ELR (cell line): ENCODE measurements around the gene SLC6A13.
"Not testable (repeated sequence)": the region's sequence is repeated elsewhere in the genome, so short reads cannot be mapped to it uniquely, and the experiment has no call there.

Experiments
- DNase-seq: peaks from one replicate; pipeline ENCODE4 v3.0.0-alpha.2; 2015; ENCODE audit warnings: low read depth

SLC6A13 gene

DNA sequence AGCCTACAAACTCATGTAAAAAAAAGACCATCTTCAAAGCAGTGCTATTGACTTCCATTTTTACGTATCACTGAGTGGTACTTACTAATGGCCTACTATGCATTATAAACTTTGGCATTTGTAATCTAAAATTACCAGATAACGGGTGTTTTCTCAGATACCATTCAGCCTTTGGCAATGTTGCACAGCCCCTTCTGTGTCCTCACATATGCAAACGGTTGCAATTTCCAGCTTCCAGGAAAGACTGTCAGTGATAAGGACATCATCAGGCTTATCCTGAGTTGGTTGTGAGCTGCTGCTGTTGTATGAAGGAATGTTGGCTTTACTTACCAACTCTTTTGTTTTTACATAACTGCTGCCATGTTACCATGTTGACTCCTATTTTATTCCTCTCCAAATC lies 1.6 kb upstream of the SLC6A13 start:
- no peak for DNase-seq

DNA sequence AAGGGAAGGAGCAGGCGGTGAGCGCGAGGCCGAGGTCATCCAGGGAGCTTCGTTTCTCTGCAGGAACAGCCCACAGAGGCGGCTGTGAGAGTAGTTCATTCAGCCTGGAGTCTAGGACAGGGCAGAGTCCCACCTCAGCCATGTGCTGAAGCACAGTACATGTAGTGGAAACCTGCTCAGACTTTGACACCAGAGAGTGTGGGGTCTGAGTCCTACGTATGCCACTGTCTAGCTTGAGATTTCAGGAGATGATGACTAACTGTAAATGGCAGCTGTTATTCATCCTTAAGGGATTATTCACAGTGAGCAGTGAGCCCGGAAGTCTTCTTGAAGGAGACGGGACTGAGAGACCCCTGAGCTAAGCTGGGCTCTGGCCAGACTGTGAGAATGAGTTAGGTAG lies 938 bp upstream of the SLC6A13 start:
- peak; percentile 62 for DNase-seq

DNA sequence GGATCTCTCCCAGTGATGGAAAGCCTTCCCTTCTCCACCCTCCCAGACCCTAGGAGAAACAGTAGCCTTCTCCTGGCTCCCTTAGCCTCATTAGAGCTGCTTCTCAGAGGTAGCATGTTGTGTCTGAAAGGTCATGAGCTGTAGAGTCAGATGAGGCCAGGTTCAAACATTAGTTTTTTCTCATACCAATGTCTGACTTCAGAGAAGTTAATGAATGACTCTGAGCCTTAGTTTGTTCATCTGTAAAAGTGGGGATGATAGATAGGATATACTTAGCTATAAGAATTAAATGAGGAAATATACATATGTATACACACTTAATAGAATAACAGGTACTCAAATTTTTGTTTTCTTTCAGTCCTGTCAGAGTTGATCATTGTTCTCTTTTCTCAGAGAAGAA lies 523 bp downstream of the SLC6A13 start:
- no peak for DNase-seq

DNA sequence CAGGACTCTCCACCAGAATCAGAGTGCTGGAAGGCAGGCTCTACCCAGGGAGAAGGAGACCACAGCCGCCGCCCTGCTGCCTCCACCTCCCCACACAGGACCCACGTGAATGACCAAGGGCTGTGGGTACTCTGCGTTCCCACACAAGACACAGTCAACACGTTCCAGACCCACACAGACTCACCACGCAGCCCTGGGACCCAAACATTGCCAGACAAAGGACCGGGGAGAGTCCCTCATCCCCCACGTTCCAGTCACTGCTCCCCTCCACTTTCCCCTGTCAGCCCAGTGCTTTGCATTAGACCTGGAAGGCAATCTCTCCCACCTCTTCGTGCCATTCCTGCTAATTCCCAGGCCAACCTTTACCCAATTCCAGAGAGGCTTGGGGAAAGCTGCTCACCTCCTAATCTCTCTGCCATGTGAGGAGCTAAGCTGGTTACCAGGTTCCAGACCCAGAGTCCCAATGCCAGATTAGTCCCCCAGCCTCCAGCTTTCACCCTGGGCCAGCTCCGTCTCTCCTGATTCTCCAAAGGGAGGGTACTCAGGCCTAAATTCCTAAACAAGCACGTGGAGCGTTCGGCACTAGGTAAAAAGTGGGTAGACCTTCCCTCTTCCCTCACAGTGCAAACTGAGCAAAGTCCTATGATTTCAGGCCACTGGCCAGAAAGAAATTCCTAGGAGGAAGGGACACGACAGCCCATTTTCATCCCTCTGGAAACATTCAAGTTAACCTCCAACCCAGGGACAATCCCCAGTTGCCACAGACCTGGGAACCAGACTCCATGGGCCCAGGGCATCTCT lies 4.9 kb downstream of the SLC6A13 start:
- no peak for DNase-seq

DNA sequence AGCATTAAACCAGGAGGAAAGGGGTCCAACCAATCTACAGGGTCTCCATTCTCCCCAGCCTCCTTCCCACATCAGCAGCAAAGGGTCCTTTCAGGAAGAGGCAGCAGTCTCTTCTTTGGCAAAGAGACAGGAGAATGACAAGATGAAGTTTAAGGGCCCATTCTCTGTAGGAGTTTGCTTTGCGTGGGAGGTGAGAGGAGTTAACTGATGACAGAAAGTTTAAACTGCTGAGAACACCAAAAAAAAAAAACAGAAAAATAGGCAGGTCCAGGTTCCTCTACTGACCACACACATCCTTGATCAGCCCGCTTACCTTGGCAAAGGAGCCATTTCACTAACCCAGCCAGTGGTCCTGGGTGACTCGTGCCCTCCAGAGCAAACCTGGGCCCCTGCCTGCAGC lies 5.7 kb downstream of the SLC6A13 start:
- no peak for DNase-seq

DNA sequence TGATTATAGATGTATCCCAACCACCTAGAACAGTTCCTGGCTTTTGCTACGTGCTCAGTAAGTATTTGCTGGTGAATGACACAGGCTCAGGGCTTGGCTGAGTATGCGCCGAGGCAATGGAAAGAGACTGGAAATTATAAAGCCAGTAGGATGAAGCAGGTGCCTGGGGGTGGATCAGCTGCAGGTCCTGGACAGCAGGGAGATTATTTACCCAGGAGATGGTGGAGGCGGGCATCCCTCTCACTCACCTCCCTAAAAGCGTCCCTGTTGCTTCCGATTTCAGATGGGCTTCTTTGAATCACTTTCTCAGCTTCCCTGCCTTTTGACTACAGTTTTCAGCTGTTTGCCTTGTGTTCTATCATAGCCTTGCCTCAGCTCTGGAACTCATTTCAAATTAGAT lies 6.4 kb downstream of the SLC6A13 start:
- DNase-seq: no peak

DNA sequence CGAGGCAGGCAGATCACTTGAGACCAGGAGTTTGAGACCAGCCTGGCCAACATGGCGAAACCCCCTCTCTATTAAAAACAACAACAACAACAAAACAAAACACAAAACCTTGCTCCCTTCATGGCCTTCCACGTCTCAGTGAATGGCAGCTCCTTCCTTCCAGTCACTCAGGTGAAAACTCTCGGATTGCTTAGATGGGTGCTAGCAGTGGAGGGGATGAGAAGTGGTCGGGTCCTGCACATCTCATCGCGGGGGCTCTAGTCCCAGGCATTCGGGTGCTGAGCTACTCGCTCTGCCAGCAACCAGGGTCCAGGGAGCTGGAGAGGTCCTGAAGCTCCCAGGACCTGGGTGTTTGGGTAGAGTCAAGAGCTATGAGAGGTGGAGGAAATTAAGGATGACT lies 7.7 kb downstream of the SLC6A13 start:
- no peak for DNase-seq

DNA sequence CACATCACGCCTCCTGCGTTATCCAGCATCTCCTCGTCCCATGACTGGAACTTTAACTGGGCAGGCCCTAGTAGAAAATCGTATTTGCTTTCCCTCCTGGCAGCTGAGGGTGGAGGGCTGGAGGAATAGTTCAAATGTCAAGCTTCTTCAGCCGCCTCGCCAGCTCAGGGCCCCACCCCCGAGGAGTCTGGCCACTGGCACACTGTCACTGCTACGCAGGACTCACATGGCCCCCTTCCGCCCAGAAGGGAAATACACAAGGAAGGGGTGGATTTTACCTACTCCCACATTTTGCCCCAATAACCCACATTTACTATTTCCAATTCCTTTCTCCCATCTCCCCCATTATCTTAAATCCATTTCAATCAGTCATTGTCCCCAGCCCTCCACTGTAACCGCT lies 8.6 kb downstream of the SLC6A13 start:
- DNase-seq: no peak

DNA sequence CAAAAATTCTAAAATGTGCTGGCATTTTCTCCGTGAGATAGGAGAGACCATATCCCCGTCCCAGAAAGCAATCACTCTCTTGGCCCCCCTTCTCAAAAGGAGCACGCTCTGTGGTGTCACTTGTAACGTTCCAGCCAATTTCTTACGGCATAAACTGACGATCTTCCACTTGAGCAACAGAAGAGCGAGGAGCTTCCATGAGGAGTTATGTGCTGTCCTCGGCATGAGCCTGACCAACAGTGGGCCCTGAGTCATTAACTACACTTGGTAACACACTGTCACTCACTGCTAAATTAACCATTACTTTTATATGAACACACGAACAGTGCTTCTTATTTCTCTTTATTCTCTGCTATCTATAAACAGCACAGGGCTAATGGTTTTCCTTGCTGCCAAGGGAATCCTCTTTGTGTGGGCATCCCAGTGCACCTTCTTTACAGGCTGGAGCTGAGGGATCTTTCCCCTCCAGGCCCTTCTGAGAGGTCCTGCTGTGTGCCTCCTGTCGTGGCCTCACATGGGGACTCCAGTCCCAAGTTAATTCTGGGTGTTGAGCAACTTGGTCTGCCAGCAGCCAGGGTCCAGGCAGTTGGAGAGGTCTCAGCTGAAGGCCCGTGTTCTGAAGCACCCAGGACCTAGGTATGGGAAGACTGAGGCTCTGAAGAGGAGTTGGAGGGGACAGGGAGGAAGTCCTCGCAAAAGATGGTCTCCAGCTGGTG lies 9.4 kb downstream of the SLC6A13 start:
- DNase-seq: no peak

DNA sequence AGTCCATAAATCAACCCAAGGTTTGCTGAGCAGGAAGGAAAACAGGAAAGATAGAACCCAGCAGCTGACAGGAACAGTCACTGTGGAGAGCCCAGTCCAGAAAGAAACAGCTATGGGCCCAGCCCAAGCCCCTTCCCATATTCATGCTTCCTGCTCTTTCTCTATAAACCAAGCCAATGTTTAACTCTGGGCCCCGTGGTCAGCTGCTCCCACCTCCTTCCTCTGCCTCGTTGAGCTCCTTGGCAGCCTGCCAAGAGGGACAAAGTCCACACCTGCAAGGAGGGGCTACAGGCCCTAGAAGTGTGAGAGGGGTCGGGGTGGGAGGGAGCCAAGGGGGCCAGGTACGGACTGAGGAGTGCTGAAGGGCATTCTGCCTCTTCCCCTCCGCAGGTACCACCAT lies 10.0 kb downstream of the SLC6A13 start:
- DNase-seq: no peak

DNA sequence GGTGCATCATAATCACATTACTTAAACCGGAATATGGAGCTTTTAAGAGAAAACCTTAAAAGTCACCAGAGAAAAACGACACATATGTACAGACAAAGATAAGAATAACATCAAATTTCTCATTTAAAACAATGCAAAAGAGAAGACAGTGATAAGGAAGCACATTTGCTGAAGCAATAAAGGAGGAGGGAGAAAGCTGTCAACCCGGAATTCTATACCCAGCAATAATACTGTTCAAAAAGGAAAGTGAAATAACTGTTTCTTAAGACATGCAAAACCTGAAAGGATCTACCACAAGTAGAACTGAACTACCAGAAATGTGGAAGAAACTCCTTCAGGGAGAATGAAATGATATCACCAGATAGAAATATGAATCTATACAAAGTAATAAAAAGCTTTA lies 15.4 kb downstream of the SLC6A13 start:
- DNase-seq: no peak

DNA sequence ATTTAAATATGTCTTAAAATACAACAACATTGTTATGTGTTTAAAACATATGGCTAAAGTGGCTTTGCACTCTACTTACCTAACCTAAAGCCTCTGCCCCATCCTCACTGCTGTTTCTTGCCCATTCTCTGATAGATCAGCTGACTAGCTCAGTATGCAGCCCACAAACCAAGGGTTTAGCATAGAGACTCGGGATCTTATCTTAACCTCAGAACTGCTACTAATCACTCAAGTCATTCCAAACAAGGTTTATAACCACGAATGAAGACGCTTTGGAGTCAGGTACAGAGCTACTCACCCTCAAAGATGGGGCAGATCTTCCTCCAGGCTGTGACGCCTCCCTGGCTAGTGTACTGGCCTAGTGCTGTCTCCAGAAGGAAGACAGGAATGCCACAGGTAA lies 19.3 kb downstream of the SLC6A13 start:
- no peak for DNase-seq

DNA sequence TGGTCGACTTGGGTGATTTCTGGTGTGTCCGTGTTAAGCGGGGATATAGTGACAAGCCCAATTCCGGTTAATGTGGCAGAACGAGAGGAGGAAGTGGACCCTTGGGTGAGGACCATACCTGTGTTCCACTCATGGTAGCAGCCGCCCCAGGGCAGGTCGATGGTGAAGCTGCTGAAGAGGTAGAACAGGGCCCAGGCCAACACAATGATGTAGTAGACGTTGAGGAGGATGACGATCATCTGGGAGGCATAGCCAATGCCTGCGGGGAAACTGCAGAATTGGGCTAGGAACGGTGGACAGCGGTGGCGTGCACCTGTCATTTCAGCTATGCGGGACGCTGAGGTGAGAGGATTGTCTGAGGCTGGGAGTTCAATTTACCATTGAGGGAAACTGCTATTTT lies 20.1 kb downstream of the SLC6A13 start:
- no peak for DNase-seq

DNA sequence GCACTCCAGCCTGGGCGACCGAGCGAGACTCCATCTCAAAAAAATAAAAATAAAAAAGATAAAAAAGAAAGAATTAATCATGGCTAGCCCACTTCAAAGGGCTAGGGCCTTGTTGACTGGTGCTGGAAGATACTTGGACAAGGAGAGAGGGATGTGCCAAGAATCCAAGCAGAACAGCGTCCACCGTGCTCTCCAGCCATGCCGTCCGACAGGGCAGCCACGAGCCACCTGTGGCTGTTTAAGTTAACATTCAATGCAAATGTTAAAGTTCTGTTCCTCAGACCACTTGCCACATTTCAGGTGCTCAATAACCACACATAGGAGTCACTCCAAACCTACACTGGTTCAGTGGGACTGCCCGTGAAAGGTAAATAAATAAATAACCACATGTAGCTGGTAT lies 21.4 kb downstream of the SLC6A13 start:
- no peak for DNase-seq

DNA sequence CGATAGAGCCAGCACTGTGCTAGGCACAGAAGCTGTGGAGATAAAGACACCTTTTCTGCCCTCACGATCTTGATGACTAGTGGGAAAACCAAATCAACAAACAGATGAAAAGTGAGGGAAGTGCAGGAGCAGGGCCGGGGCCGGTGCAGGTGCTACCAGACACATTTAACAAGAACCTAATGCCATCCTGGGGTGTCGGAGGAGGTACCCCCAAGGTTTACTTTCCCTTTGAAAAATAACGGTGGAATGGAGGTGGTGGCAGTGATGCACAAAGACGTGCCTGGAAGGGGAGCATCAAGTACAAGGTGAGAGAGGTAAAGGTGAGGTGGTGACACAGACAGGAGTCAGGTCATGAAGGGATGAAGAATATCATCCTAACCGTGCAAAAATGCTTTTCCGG lies 22.1 kb downstream of the SLC6A13 start:
- DNase-seq: no peak

DNA sequence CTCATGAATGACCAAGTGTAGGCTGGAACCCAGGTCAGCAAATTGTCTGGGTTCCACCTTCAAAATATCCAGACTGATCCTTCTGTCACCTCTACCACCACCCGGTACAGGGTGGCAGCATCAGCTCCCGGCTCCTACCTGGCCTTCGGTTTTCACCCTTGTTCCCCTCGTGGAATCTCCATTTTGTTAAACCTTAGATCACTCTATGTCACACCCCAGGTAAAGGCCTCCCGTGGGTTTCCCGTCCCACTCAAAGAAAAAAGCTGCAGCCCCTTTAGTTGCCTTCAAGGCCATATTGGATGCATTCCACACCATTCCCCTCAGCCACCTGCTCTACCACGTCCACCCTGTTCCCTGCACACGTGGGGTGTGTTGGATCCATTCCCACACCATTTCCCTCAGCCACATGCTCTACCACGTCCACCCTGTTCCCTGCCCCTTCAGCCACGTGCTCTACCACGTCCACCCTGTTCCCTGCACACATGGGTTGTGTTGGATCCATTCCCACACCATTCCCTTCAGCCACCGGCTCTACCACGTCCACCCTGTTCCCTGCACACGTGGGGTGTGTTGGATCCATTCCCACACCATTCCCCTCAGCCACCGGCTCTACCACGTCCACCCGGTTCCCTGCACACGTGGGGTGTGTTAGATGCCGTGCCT lies 23.8 kb downstream of the SLC6A13 start:
- no peak for DNase-seq

DNA sequence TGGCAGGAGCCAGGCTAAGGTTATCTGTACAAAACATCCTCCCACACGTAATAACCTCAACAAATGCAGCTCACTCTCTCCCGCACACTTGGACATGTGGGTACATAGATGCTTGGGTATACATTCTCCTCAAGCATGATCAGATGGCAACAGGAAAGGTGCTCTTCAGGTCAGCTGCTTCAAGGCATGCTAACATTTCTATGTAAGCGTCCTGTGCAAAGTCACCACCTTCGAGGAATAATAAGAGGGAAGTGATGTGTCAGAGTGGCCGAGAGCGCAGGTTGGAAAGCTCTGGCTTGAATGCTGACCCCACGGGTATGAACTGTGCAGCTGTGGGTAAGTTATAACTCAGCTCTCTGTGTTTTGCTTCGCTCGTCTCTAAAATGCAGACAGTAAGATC lies 24.5 kb downstream of the SLC6A13 start:
- DNase-seq: no peak

DNA sequence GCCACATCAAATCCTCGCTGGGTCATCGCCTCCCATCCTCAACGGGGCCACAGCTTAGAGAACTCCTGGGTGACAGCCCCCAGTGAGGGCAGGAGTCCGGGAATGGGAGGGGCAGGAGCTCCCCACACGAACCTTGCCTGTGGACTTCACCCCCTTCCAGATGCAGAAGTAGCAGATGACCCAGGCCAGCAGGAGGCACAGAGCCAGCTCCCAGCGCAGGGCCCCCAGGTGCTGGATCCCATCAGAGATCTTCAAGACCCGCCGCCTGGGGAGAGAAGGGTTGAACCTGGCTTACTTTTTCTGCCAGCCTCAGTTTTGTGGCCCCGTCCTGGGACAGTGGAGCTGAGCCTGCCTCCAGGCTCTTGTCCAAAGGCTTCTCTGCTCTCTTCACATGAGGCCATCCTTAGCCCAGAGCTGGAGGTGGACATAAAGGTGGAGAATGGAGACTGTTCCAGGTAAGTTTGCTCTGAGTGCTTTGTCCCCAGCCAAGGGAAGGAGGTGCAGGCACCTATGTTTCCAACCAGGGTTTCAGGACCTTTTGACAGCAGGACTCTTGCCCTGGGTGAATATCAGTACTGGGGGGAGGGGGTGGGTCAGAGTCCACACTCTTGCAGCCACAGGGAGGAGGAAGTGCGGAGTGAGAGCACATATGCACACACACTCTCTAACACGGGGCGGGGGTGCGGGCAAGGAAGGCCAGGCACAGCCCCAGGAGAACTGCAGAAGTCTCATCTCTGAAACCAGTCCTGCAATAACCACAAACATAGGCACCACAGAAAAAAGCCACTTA lies 25.4 kb downstream of the SLC6A13 start:
- no peak for DNase-seq

DNA sequence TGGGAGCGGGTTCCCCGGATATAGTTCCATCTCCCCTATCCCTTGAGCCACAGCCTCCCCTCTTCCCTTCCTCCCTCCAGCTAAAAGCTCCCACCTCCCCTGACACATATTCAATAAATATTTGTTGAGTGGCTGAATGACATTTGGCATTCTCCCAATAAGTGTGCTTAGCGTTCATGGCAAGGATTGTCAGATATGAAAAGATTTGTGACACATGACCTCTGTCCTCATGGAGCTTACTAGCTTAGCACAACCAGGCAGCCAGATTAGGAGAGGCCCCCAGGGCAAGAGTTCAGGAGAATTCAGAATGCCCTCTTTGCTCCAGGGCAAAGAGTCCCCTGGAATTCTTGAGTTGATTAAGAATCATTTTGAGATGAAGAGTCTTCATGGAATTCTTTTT lies 26.2 kb downstream of the SLC6A13 start:
- DNase-seq: no peak

DNA sequence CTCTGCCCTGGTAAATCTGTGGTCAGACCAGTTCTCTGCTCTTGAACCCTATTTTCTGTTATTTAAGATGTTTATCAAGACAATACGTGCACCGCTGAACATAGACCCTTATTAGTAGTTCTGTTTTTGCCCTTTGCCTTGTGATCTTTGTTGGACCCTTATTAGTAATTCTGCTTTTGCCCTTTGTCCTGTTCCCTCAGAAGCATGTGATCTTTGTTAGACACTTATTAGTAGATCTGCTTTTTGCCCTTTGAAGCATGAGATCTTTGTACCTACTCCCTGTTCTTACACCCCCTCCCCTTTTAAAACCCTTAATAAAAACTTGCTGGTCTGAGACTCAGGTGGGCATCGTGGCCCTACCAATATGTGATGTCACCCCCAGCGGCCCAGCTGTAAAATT lies 26.7 kb downstream of the SLC6A13 start:
- not testable (repeated sequence) for DNase-seq

DNA sequence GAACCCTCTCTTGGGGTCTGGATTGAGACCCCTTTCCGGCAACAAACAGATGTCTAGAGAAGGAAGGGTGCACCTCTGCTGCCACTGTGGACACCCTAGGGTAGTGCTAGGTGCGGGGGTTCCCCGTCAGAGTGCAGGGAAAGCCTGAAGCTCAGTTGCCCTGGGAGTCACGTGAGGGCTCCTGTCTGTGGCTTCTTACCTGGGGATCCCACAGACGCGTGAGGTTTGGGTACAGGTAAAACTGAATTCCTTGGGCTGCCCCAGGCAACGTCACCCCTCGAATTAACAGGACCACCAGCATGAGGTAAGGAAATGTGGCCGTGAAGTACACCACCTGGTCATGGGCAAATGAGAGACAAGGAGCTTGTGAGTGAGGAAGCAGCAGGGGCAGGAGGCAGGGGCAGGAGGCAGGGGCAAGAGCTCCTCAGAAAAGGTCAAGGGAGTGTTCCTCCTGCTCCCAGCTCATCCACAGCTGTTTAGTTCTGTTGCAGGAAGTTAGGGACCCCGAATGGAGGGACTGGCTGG lies 27.7 kb downstream of the SLC6A13 start:
- no peak for DNase-seq

DNA sequence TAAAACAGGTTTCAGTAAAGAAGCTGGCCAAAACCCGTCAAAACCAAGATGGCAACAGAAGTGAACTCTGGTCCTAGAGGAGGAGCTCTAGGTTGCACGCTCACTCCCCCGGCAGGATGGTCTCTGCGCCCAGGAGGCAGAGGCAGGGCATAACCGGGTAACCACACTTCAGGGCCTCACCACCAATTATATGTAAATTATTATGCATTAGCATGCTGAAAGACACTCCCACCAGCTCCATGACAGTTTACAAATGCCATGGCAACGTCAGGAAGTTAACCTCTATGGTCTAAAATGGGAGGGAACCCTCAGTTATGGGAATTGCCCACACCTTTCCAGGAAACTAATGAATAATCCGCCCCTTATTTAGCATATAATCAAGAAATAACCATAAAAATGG lies 28.6 kb downstream of the SLC6A13 start:
- DNase-seq: no peak
